A549 (cell line): ENCODE measurements around the gene NFATC2.

ENCODE experiments used
- NFE2L2 ChIP-seq: fragments of 150-350 bp; conservative IDR thresholded peaks from 2 replicates; pipeline ENCODE4 v1.6.1; 2014; ENCODE audit warnings: low read length
- POLR2A ChIP-seq: IDR thresholded peaks from 2 replicates; pipeline ENCODE4 v1.6.1; 2012; ENCODE audit warnings: mild to moderate bottlenecking, low read length
- RFX5 ChIP-seq: fragments of 450-650 bp; IDR thresholded peaks from 2 replicates; pipeline ENCODE4 v1.7.1; 2014; ENCODE audit warnings: antibody characterized with exemption, mild to moderate bottlenecking, moderate library complexity
- RNF2 ChIP-seq: fragments of 200-600 bp; sonication (generic); IDR thresholded peaks from 2 replicates; pipeline ENCODE4 v1.6.1; 2016; ENCODE audit warnings: low read depth, mild to moderate bottlenecking, antibody characterized with exemption, moderate library complexity, borderline replicate concordance
- ZFP36 ChIP-seq: fragments of 450-650 bp; IDR thresholded peaks from 2 replicates; pipeline ENCODE4 v1.6.1; 2014; ENCODE audit warnings: borderline replicate concordance; ENCODE audit not compliant: partially characterized antibody
- TF ChIP-seq, protein P1 (sequence below): fragments of >200 bp; sonication (Bioruptor Twin); formaldehyde crosslinking; IDR thresholded peaks from 3 replicates; pipeline ENCODE4 v1.5.1; 2016

DNA sequence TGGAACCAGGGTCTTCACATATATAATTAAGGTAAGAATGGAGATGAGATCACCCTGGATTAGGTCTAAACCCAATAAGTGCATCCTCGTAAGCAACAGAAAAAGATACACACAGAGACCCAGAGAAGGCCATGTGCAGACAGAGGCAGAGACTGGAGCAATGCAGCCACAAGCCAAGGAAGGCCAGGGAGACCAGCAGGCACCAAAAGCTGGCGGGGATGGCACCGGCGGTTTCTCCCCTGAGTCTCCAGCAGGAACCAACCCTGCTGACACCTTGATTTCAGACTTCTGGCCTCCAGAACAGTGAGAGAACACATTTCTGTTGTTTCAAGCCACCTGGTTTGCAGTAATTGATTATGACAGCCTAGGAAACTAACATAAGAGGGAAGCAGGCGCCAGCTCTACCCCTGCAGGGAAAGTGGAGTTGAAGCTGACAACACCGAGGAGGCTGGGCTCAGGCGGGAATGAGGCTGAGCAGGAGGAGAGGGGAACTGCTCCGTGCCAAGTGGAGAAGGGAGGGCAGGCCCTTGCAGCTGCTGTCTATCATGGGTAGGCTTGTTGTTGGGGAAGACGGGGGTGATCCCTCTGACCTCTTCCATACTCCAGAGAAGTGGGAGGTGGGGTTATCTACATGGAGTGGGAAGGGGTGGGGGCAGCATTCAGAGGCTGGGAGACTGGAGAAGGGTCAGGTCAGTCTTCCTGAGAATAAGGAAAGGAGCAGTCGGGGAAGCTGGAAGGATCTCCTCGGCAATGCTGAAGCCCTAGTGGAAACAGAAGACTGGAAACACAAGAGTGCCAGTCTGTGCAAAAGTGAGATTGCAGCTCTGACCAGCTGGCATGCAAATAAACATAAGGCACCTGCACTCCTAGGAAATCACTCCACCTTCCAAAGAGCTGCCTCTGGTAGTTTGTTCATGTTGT, 72.7 kb downstream of the NFATC2 start:
- TF ChIP-seq, protein P1, sequence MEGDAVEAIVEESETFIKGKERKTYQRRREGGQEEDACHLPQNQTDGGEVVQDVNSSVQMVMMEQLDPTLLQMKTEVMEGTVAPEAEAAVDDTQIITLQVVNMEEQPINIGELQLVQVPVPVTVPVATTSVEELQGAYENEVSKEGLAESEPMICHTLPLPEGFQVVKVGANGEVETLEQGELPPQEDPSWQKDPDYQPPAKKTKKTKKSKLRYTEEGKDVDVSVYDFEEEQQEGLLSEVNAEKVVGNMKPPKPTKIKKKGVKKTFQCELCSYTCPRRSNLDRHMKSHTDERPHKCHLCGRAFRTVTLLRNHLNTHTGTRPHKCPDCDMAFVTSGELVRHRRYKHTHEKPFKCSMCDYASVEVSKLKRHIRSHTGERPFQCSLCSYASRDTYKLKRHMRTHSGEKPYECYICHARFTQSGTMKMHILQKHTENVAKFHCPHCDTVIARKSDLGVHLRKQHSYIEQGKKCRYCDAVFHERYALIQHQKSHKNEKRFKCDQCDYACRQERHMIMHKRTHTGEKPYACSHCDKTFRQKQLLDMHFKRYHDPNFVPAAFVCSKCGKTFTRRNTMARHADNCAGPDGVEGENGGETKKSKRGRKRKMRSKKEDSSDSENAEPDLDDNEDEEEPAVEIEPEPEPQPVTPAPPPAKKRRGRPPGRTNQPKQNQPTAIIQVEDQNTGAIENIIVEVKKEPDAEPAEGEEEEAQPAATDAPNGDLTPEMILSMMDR = no peak
- TF ChIP-seq POLR2A (no peak), RFX5 (no peak), ZFP36 (no peak), RNF2 (no peak), NFE2L2 (no peak)
